Bone marrow (tissue), 2 donors: Measurements from ENCODE around the gene PTPRN2.
"Not testable (repeated sequence)": the region's sequence is repeated elsewhere in the genome, so short reads cannot be mapped to it uniquely, and the experiment has no call there.

Experiments
- DNase-seq, 2 donors: peaks; one replicate each; lab custom pipeline; 2025; lab: John Stamatoyannopoulos, UW

The PTPRN2 gene

DNA sequence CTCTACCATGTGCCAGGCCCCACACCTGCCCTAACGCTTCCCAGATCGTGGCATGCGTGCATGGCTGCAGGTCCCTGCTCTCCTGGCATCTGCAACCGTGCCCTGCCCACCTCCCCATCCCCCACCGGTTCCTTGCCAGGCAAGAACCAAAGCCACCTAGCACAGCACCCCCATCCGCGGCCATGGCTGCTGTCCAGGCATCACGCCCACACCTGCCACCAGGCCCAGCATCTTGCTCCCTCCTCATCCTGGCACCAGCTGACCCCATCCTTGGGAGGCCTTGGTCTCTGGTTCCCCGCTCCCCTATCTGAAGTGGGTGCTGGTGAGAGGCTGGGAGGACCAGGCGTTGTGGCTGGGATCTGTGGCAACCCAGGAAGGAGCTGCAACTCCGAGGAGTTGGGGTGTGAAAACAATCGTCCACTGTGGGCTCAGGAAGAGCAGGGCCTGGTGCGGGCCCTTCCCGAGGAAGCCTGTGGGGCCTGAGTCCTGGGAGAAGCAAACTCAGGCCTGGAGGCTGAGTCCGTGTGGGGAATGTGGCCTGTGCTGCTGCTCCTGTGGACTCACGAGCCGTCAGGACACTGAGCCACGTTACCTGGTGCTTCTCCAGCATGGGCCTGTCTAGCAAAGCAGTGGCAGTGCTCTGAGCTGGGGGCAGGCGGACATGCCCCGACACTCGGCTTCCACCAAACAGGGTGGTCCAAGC lies 833.8 kb downstream of the PTPRN2 start:
- no peak for DNase-seq

DNA sequence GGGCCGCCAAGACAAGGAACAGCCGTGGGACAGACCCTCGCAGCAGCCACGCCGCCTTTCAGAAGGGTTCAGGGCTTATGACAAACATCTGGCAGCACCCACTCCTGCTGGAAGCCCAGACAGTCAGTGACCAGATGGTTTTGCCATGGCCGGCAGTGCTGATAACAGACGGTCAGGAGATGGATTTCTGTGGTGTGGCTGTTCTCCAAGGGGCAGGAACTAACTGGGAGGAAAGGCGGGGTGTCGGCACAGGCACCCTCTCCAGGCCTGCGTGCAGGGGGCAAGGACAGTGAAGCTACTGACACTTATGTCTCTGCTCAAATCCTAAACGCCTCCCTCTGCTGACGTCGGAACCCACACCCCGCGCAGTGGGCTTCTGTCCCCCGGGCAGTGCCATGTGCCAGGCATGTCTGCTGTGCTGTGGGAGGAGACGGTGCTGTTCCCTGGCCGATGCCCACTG lies 834.8 kb downstream of the PTPRN2 start:
- DNase-seq, result no peak

DNA sequence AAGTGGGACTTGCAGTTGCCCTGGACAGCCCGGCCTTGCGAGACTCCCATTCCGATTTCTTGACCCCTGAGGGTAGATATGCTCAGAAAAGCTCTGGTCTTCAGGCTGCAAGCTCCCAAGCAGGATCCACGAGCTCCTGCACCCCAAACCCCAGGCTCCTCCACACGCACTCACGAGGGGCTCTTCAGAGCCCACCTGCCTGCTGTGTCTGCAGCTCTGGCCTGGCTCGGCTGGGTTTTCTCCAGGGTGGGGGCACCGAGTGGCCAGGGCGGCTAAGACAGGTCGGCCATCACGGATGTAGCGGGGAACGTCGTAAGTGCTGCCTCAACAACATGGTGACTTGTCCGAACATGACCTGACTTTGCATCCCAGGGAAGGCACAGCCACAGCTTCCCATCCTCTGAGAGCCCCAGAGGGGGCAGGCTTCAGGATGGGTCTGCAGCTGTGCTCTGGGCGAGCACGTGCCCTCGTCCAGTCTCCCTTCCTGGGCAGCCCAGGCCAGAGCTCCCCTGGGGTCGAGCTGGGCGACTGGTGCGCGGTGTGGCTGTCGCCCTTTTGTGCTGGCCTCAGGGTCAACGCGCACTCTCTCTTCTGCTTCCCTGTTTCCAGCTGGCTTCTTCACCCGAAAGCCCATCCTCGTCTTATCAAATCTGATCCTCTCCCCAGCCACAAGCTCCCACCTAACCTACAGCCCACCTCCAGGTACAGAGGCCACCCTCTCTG lies 835.5 kb downstream of the PTPRN2 start:
- no peak for DNase-seq

DNA sequence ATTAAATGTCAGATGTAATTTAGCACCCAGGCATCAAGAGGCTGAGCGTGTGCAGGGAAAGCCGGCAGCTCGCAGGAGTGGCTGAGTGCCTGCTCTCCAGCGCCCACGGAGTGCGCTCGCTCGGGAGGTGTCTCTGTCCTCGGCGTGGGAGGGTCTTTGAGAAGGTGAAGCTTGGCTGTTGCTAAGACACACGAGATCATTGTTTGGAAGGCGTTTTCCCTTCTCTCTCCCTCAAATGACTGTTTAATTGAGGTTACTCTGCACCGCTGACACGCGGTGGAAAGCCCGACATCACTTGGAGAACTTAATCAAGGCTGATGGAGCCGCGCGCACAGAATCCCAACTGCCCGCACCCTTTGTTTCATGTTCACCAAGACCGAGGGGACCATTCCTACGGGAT lies 836.2 kb downstream of the PTPRN2 start:
- no peak for DNase-seq

- DNase-seq, result no peak
Observed at GRCh38 chr7:157750291-157750690, 837.3 kb downstream of the PTPRN2 start.

GRCh38 chr7:157745721-157746709 lies 841.6 kb downstream of the PTPRN2 start:
- no peak for DNase-seq

DNA sequence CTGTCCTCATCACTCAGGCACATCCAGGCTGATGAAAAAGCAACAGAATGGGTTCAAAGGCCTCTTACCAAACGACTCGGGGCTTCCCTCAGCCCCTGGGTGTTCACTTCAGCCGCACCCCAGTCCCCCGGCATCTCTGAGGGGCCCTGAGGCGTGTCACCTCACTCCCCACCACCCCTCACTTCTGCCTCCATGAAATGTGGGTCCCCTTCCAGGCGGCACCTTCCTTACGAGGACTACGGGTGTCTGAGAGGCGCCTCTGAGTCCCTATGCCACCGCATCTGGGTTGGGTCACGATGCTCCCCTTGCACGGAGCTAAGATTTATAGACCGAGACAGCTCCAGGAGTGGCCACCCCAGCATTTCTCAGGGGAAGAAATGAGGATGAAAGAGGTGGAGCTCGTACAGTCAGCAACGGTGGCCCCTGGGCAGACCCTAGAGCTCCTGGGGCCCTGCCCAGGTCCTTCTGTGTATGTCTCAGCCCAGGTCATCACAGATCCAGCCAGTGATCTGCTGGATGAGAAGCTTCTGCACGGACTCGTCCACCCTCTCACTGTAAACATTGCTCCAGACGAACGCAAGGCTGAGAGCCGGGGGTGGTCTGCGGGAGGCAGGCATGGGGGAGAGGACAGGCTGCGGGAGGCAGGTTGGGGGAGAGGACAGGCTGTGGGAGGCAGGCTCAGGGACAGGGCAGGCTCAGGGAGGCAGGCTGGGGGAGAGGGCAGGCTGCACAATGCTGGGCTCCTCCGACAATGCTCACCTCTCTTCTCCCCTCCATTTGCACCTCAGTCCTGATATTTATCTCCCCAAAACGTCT lies 842.6 kb downstream of the PTPRN2 start:
- no peak for DNase-seq

- DNase-seq, result no peak
Observed at GRCh38 chr7:157743781-157744525, 843.7 kb downstream of the PTPRN2 start.

GRCh38 chr7:157740251-157740798 lies 847.3 kb downstream of the PTPRN2 start:
- DNase-seq, result no peak

- no peak for DNase-seq
Observed at GRCh38 chr7:157739650-157740049, 848.0 kb downstream of the PTPRN2 start.

GRCh38 chr7:157739031-157739430 lies 848.6 kb downstream of the PTPRN2 start:
- DNase-seq, result no peak

DNA sequence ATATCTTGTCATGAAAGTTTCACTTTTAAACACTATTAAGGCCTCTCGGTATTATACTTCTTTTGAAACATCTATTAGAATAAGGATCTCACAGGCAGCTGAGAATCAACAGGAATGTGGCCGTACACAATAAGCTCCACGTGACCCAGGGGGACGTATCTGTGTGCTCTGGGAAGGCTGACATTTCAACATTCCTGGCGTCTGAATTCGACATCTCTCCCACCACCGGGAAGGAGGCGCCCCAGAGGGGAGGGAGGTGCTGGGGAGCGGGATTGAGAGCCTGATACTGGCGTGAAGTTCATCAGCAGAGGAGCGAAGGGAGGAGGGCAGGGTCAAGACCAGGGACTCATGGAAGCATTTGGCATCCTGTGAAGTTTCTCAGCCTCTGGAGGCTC lies 849.6 kb downstream of the PTPRN2 start:
- DNase-seq, result no peak

- no peak for DNase-seq
Observed at GRCh38 chr7:157737151-157738065, 850.2 kb downstream of the PTPRN2 start.

- no peak for DNase-seq
Observed at GRCh38 chr7:157736341-157736740, 851.3 kb downstream of the PTPRN2 start.

- DNase-seq, result no peak
Observed at GRCh38 chr7:157735826-157736225, 851.8 kb downstream of the PTPRN2 start.

- DNase-seq, result no peak
Observed at GRCh38 chr7:157734676-157735640, 852.7 kb downstream of the PTPRN2 start.

DNA sequence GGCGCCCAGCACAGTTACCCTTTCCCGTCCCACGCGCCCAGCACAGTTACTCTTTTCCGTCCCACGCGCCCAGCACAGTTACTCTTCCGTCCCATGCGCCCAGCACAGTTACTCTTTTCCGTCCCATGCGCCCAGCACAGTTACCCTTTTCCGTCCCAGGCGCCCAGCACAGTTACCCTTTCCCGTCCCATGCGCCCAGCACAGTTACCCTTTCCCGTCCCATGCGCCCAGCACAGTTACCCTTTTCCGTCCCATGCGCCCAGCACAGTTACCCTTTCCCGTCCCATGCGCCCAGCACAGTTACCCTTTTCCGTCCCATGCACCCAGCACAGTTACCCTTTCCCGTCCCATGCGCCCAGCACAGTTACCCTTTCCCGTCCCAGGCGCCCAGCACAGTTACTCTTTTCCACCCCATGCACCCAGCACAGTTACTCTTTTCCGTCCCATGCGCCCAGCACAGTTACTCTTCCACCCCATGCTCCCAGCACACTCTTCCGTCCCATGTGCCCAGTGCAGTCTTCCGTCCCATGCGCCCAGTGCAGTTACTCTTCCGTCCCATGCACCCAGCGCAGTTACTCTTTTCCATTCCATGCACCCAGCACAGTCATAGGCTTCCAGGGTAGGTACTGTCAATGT lies 853.7 kb downstream of the PTPRN2 start:
- DNase-seq, result not testable (repeated sequence)

DNA sequence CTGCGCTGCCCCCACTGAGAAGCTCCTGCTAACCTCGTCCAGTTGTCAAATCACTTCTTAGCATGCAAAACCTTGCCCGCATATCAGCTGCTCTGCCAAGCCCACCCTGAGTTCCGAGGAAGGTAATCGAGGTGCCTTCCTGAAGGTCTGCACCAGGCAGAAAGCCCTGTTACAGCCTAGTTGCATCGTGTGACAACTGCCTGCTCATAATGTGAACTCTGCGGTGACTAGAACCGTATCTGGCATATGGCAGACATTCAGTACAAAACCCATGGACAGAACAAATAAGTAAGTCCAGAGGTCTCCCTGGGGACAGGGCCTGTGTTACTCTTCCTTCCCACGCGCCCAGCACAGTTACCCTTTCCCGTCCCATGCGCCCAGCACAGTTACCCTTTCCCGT lies 856.5 kb downstream of the PTPRN2 start:
- DNase-seq, result no peak
